K562 (cell line): ENCODE data around the gene L3MBTL1.
"Not testable (repeated sequence)": the region's sequence is repeated elsewhere in the genome, so short reads cannot be mapped to it uniquely, and the experiment has no call there.

Experiments used
- BRF2 ChIP-seq: IDR thresholded peaks from 3 replicates; pipeline ENCODE4 v1.6.1; 2011; ENCODE audit warnings: borderline replicate concordance, mild to moderate bottlenecking; ENCODE audit not compliant: insufficient read length, insufficient read depth
- ELF1 ChIP-seq: fragments of 200-800 bp; sonication (Bioruptor generic); IDR thresholded peaks from 2 replicates; pipeline ENCODE4 v1.6.1; 2016; ENCODE audit warnings: missing genetic modification characterization, missing compliant biosample characterization
- GABPB1 ChIP-seq: sonication (generic); formaldehyde crosslinking; IDR thresholded peaks from 2 replicates; pipeline ENCODE4 v1.8.0; 2022; ENCODE audit warnings: mild to moderate bottlenecking, missing genetic modification reagents
- SFPQ ChIP-seq: fragments of 200-400 bp; formaldehyde crosslinking; IDR thresholded peaks from 2 replicates; pipeline ENCODE4 v1.6.1; 2017; ENCODE audit warnings: mild to moderate bottlenecking, low read depth, low read length, moderate library complexity
- SIN3A ChIP-seq, 2 experiments: fragments of 150-350 bp in 1 of 2; IDR thresholded peaks; 2 replicates each; pipeline ENCODE4 v1.6.1; 2011 to 2016; ENCODE audit warnings: borderline replicate concordance in 2 of 2, low read depth in 2 of 2, low read length in 2 of 2, mild to moderate bottlenecking in 2 of 2, moderate library complexity in 2 of 2; ENCODE audit not compliant: control insufficient read depth in 1 of 2
- SNRNP70 ChIP-seq: fragments of 200-400 bp; formaldehyde crosslinking; optimal IDR thresholded peaks from 2 replicates; pipeline ENCODE3; 2017; ENCODE audit warnings: low read depth, low read length
- USF2 ChIP-seq: sonication (generic); formaldehyde crosslinking; IDR thresholded peaks from 2 replicates; pipeline ENCODE4 v1.5.0; 2020; ENCODE audit warnings: missing genetic modification reagents
- ZBTB17 ChIP-seq: fragments of 450-650 bp; formaldehyde crosslinking; IDR thresholded peaks from 2 replicates; pipeline ENCODE4 v1.4.0; 2020; ENCODE audit warnings: mild to moderate bottlenecking
- ZNF707 ChIP-seq: fragments of 250-450 bp; sonication (Bioruptor Pico); conservative IDR thresholded peaks from 2 replicates; pipeline ENCODE4 v1.8.0; 2022; ENCODE audit warnings: inconsistent platforms, mild to moderate bottlenecking, moderate library complexity

GRCh38 chr20:43588526-43588925, 81.0 kb downstream of the L3MBTL1 start:
- not testable (repeated sequence) for TF ChIP-seq USF2 (CRISPR knock-in tag); ZNF707 (CRISPR knock-in tag); BRF2; SNRNP70; SFPQ; ELF1 (tag); ZBTB17 (CRISPR knock-in tag); SIN3A (IDR thresholded peaks at IDR 0.05; ENCODE audit: borderline replicate concordance in 2 of 2, control insufficient read depth in 1 of 2, low read depth in 2 of 2, low read length in 2 of 2); GABPB1
